Neural cell (in vitro differentiated cells): ENCODE data around the gene GFPT2. TPM values are rescaled to one million over a fixed set of nuclear protein-coding genes. Genes with fewer than 3 reads are reported as not detected.

Experiments used
- H2AFZ ChIP-seq: fragments of 200-600, 300-800 bp; sonication (generic), shearing (Covaris generic); 2 replicates; pipeline ENCODE4 v1.6.0; 2014; ENCODE audit warnings: low read depth, mild to moderate bottlenecking, antibody characterized with exemption, low read length, moderate library complexity
- H3F3A ChIP-seq: fragments of 200-600 bp; shearing (Covaris generic); 2 replicates; pipeline ENCODE4 v1.6.1; 2016; ENCODE audit warnings: mild to moderate bottlenecking, moderate library complexity, mixed read lengths, antibody characterized with exemption, low read length; ENCODE audit not compliant: insufficient read depth, poor library complexity, severe bottlenecking
- H3K27ac ChIP-seq: fragments of 200-600, 300-800 bp; sonication (generic), shearing (Covaris generic); 2 replicates; pipeline ENCODE4 v1.5.1; 2014; ENCODE audit warnings: mild to moderate bottlenecking, low read length, moderate library complexity
- H3K27me3 ChIP-seq: fragments of 300-800, 200-600 bp; sonication (generic), shearing (Covaris generic); 2 replicates; pipeline ENCODE4 v1.6.0; 2014; ENCODE audit warnings: mild to moderate bottlenecking, low read depth, low read length, moderate library complexity; ENCODE audit not compliant: insufficient read depth
- H3K36me3 ChIP-seq: fragments of 300-800, 200-600 bp; sonication (generic), shearing (Covaris generic); 2 replicates; pipeline ENCODE4 v1.5.1; 2014; ENCODE audit warnings: mild to moderate bottlenecking, antibody characterized with exemption, low read length, moderate library complexity; ENCODE audit not compliant: insufficient read depth
- H3K4me2 ChIP-seq: fragments of 300-800, 200-600 bp; sonication (generic), shearing (Covaris generic); 2 replicates; pipeline ENCODE4 v1.6.0; 2014; ENCODE audit warnings: mild to moderate bottlenecking, low read length
- H3K4me3 ChIP-seq: fragments of 300-800, 200-600 bp; sonication (generic), shearing (Covaris generic); 2 replicates; pipeline ENCODE4 v1.5.1; 2014; ENCODE audit warnings: mild to moderate bottlenecking, low read length, moderate library complexity
- H3K79me2 ChIP-seq: fragments of 200-600 bp; shearing (Covaris generic); replicated peaks from 2 replicates; pipeline ENCODE4 v1.6.0; 2014; ENCODE audit warnings: mild to moderate bottlenecking, low read length, moderate library complexity; ENCODE audit not compliant: insufficient read depth
- H3K9ac ChIP-seq: fragments of 300-800, 200-600 bp; sonication (generic), shearing (Covaris generic); 2 replicates; pipeline ENCODE4 v1.6.1; 2016; ENCODE audit warnings: mild to moderate bottlenecking, low read length, mixed read lengths
- H3K9me2 ChIP-seq: fragments of 200-600 bp; shearing (Covaris generic); 2 replicates; pipeline ENCODE4 v1.6.1; 2016; ENCODE audit warnings: mild to moderate bottlenecking, low read length, mixed read lengths; ENCODE audit not compliant: insufficient read depth
- H3K9me3 ChIP-seq: fragments of 200-600, 300-800 bp; sonication (generic), shearing (Covaris generic); 2 replicates; pipeline ENCODE4 v1.6.1; 2016; ENCODE audit warnings: mild to moderate bottlenecking, mixed run types, low read length, moderate library complexity, mixed read lengths
- H4K20me1 ChIP-seq: fragments of 200-600 bp; shearing (Covaris generic); 2 replicates; pipeline ENCODE4 v1.6.1; 2016; ENCODE audit warnings: mild to moderate bottlenecking, mixed run types; ENCODE audit not compliant: insufficient read depth
- CTCF ChIP-seq: fragments of 450-650 bp; IDR thresholded peaks from 2 replicates; pipeline ENCODE4 v1.5.1; 2014; ENCODE audit warnings: antibody characterized with exemption, mild to moderate bottlenecking, moderate library complexity; ENCODE audit not compliant: poor library complexity, severe bottlenecking
- EP300 ChIP-seq: fragments of 450-650 bp; conservative IDR thresholded peaks from 2 replicates; pipeline ENCODE4 v1.6.1; 2014; ENCODE audit warnings: antibody characterized with exemption, mild to moderate bottlenecking, moderate library complexity; ENCODE audit not compliant: poor library complexity, severe bottlenecking
- EZH2 ChIP-seq: fragments of 200-600, 300-800 bp; shearing (Covaris generic), sonication (generic); IDR thresholded peaks from 2 replicates; pipeline ENCODE4 v1.6.1; 2014; ENCODE audit warnings: antibody characterized with exemption, low read length, borderline replicate concordance, mild to moderate bottlenecking; ENCODE audit not compliant: insufficient read depth, poor library complexity, severe bottlenecking
- MXI1 ChIP-seq: fragments of 450-650 bp; conservative IDR thresholded peaks from 2 replicates; pipeline ENCODE4 v1.6.1; 2014; ENCODE audit warnings: antibody characterized with exemption, mild to moderate bottlenecking; ENCODE audit not compliant: poor library complexity, severe bottlenecking
- POLR2AphosphoS5 ChIP-seq: IDR thresholded peaks from 2 replicates; pipeline ENCODE4 v1.6.1; 2012
- RAD21 ChIP-seq: fragments of 450-650 bp; conservative IDR thresholded peaks from 2 replicates; pipeline ENCODE4 v1.6.1; 2014; ENCODE audit warnings: antibody characterized with exemption, mild to moderate bottlenecking, moderate library complexity
- REST ChIP-seq: IDR thresholded peaks from 2 replicates; pipeline ENCODE4 v1.6.1; 2012; ENCODE audit warnings: borderline replicate concordance
- SMC3 ChIP-seq: fragments of 450-650 bp; conservative IDR thresholded peaks from 2 replicates; pipeline ENCODE4 v1.6.1; 2014; ENCODE audit warnings: antibody characterized with exemption, mild to moderate bottlenecking, moderate library complexity; ENCODE audit not compliant: poor library complexity
- TAF1 ChIP-seq: IDR thresholded peaks from 2 replicates; pipeline ENCODE4 v1.6.1; 2012; ENCODE audit warnings: low read depth
- polyA plus RNA-seq: library from polyadenylated mRNA; depleted of rRNA; stranded (reverse); fragments of >200 nt; gene quantifications from 2 replicates; pipeline ENCODE4 v1.2.3, GENCODE V29; 2014

GFPT2 gene
- polyA plus RNA-seq, 1 donor from 2014 or later = 9.2 TPM

GRCh38 chr5:180311216-180311615, 41.9 kb downstream of the GFPT2 start:
- Histone ChIP-seq H3K4me2 (no peak overlapping the region), H3K27me3 (no peaks in the 10 kb centered on the region), H2AFZ (no peak overlapping the region), H3K79me2 (no peaks in the 10 kb centered on the region), H3K9me2 (no peaks in the 10 kb centered on the region), H3K9ac (no peak overlapping the region), H4K20me1 (no peaks in the 10 kb centered on the region), H3K36me3 (no peaks in the 10 kb centered on the region), H3K27ac (no peak overlapping the region), H3K9me3 (no peaks in the 10 kb centered on the region), H3F3A (no peaks in the 10 kb centered on the region), H3K4me3 (no peak overlapping the region)
- TF ChIP-seq CTCF (no peak), SMC3 (no peak), MXI1 (no peak), TAF1 (no peak), RAD21 (no peak), REST (no peak), EP300 (no peak), POLR2AphosphoS5 (no peak), EZH2 (no peak)

- H3K27ac ChIP-seq = no peak overlapping the region
- H3K27me3 ChIP-seq = no peaks in the 10 kb centered on the region
- no peak overlapping the region for H3K4me3 ChIP-seq
- no peaks in the 10 kb centered on the region for H3K9me2 ChIP-seq
- H3F3A ChIP-seq = no peaks in the 10 kb centered on the region
- TF ChIP-seq POLR2AphosphoS5 (no peak), MXI1 (no peak), CTCF (no peak), TAF1 (no peak), SMC3 (no peak), EP300 (no peak), EZH2 (no peak)
- H3K79me2 ChIP-seq = no peaks in the 10 kb centered on the region
- H3K36me3 ChIP-seq = no peaks in the 10 kb centered on the region
- H3K9ac ChIP-seq = no peak overlapping the region
- H3K4me2 ChIP-seq = no peak overlapping the region
- H2AFZ ChIP-seq = no peak overlapping the region
- no peaks in the 10 kb centered on the region for H3K9me3 ChIP-seq
- H4K20me1 ChIP-seq = no peaks in the 10 kb centered on the region
Observed at GRCh38 chr5:180306796-180307195, 46.3 kb downstream of the GFPT2 start.
